Adipocyte (in vitro differentiated cells): ENCODE results near the gene MCL1.
"Not testable (repeated sequence)": the region's sequence is repeated elsewhere in the genome, so short reads cannot be mapped to it uniquely, and the experiment has no call there.

Source experiments
- DNase-seq: peaks from one replicate; pipeline ENCODE4 v3.0.0-alpha.2; 2015; ENCODE audit warnings: low read depth
- H3K27me3 ChIP-seq: replicated peaks from 2 replicates; pipeline ENCODE4 v1.7.0; 2013; ENCODE audit warnings: mild to moderate bottlenecking, low read length, moderate library complexity; ENCODE audit not compliant: control insufficient read depth, insufficient read depth
- H3K36me3 ChIP-seq: 2 replicates; pipeline ENCODE4 v1.7.0; 2013; ENCODE audit warnings: low read length, mild to moderate bottlenecking, moderate library complexity; ENCODE audit not compliant: control insufficient read depth, insufficient read depth, severe bottlenecking
- H3K4me1 ChIP-seq: 2 replicates; pipeline ENCODE4 v1.7.0; 2013; ENCODE audit warnings: mild to moderate bottlenecking, low read length, moderate library complexity; ENCODE audit not compliant: control insufficient read depth, insufficient read depth
- H3K4me3 ChIP-seq: 2 replicates; pipeline ENCODE4 v1.7.0; 2013; ENCODE audit warnings: mild to moderate bottlenecking, low read length, moderate library complexity
- H3K9ac ChIP-seq: 2 replicates; pipeline ENCODE4 v1.7.0; 2013; ENCODE audit warnings: mild to moderate bottlenecking, low read length, moderate library complexity
- H3K9me3 ChIP-seq: 2 replicates; pipeline ENCODE4 v1.7.0; 2013; ENCODE audit warnings: mild to moderate bottlenecking, low read length, moderate library complexity; ENCODE audit not compliant: control insufficient read depth

The MCL1 gene

GRCh38 chr1:150615346-150616201 is 36.2 kb upstream of the MCL1 start:
- Histone ChIP-seq H3K27me3 (no peaks in the 10 kb centered on the region), H3K9me3 (no peaks in the 10 kb centered on the region), H3K36me3 (peaks cover 3% of the 10 kb centered on the region), H3K9ac (no peak overlapping the region), H3K4me1 (peaks cover 52% of the 10 kb centered on the region), H3K4me3 (no peak overlapping the region)
- DNase-seq = no peak

GRCh38 chr1:150613061-150613920 is 33.9 kb upstream of the MCL1 start:
- Histone ChIP-seq H3K27me3 (no peaks in the 10 kb centered on the region), H3K4me1 (peaks cover 41% of the 10 kb centered on the region), H3K9ac (peak overlapping the region; percentile 46), H3K9me3 (no peaks in the 10 kb centered on the region), H3K36me3 (no peaks in the 10 kb centered on the region), H3K4me3 (peak overlapping the region; percentile 49)
- peak; percentile 86 for DNase-seq

GRCh38 chr1:150612014-150612345 is 32.6 kb upstream of the MCL1 start:
- Histone ChIP-seq H3K9me3 (no peaks in the 10 kb centered on the region), H3K4me1 (peaks cover 41% of the 10 kb centered on the region), H3K4me3 (peak overlapping the region; percentile 2), H3K9ac (peak overlapping the region; percentile 25), H3K36me3 (no peaks in the 10 kb centered on the region), H3K27me3 (no peaks in the 10 kb centered on the region)
- DNase-seq = no peak

GRCh38 chr1:150610576-150610975 is 31.2 kb upstream of the MCL1 start:
- Histone ChIP-seq H3K4me3 (no peak overlapping the region), H3K9me3 (no peaks in the 10 kb centered on the region), H3K36me3 (no peaks in the 10 kb centered on the region), H3K4me1 (peaks cover 41% of the 10 kb centered on the region), H3K27me3 (no peaks in the 10 kb centered on the region), H3K9ac (no peak overlapping the region)
- DNase-seq = no peak

GRCh38 chr1:150609732-150610131 is 30.3 kb upstream of the MCL1 start:
- Histone ChIP-seq H3K9me3 (no peaks in the 10 kb centered on the region), H3K4me1 (peaks cover 46% of the 10 kb centered on the region), H3K36me3 (no peaks in the 10 kb centered on the region), H3K4me3 (no peak overlapping the region), H3K9ac (peak overlapping the region; percentile 54), H3K27me3 (no peaks in the 10 kb centered on the region)
- DNase-seq = peak; percentile 37

- H3K4me3 ChIP-seq = no peak overlapping the region
- no peaks in the 10 kb centered on the region for H3K27me3 ChIP-seq
- H3K9me3 ChIP-seq = no peaks in the 10 kb centered on the region
- H3K9ac ChIP-seq = no peak overlapping the region
- no peak for DNase-seq
- no peaks in the 10 kb centered on the region for H3K36me3 ChIP-seq
- peaks cover 32% of the 10 kb centered on the region for H3K4me1 ChIP-seq
Observed at GRCh38 chr1:150606463-150607142, 27.2 kb upstream of the MCL1 start.

- DNase-seq, H3K36me3 ChIP-seq, H3K9ac ChIP-seq, H3K9me3 ChIP-seq, H3K27me3 ChIP-seq, H3K4me3 ChIP-seq: not testable (repeated sequence)
- peaks cover 25% of the 10 kb centered on the region for H3K4me1 ChIP-seq
Observed at GRCh38 chr1:150605451-150605731, 26.0 kb upstream of the MCL1 start.

- no peaks in the 10 kb centered on the region for H3K27me3 ChIP-seq
- no peaks in the 10 kb centered on the region for H3K36me3 ChIP-seq
- no peak for DNase-seq
- H3K9ac ChIP-seq = peak overlapping the region; percentile 63
- H3K9me3 ChIP-seq = no peaks in the 10 kb centered on the region
- H3K4me1 ChIP-seq = peaks cover 18% of the 10 kb centered on the region
- H3K4me3 ChIP-seq = peak overlapping the region; percentile 38
Observed at GRCh38 chr1:150604226-150604588, 24.8 kb upstream of the MCL1 start.

GRCh38 chr1:150603711-150604110 is 24.3 kb upstream of the MCL1 start:
- H3K4me1 ChIP-seq = peaks cover 18% of the 10 kb centered on the region

GRCh38 chr1:150602372-150602771 is 23.0 kb upstream of the MCL1 start:
- H3K36me3 ChIP-seq, H3K9me3 ChIP-seq, H3K4me3 ChIP-seq, DNase-seq, H3K27me3 ChIP-seq, H3K9ac ChIP-seq: not testable (repeated sequence)
- H3K4me1 ChIP-seq = peaks cover 18% of the 10 kb centered on the region

More at GRCh38 chr1:150603711-150604110, 24.3 kb upstream of the MCL1 start:
- Histone ChIP-seq H3K36me3 (no peaks in the 10 kb centered on the region), H3K27me3 (no peaks in the 10 kb centered on the region), H3K9me3 (no peaks in the 10 kb centered on the region), H3K9ac (peak overlapping the region; percentile 63), H3K4me3 (no peak overlapping the region)
- no peak for DNase-seq

GRCh38 chr1:150601540-150601939 is 22.1 kb upstream of the MCL1 start:
- no peaks in the 10 kb centered on the region for H3K27me3 ChIP-seq
- no peak for DNase-seq
- no peak overlapping the region for H3K4me3 ChIP-seq

More at GRCh38 chr1:150601540-150601939, 22.1 kb upstream of the MCL1 start:
- no peaks in the 10 kb centered on the region for H3K36me3 ChIP-seq
- peaks cover 18% of the 10 kb centered on the region for H3K4me1 ChIP-seq
- no peaks in the 10 kb centered on the region for H3K9me3 ChIP-seq
- H3K9ac ChIP-seq = no peak overlapping the region
